Right lobe of liver (tissue), 4 donors: ENCODE results near the gene WASHC2A.

Experiments
- CTCF ChIP-seq, 4 donors: fragments of 200-600 bp in 3 of 4; fragments of 450-650 bp in 1 of 4; IDR thresholded peaks; one replicate each; pipeline versions ENCODE4 v1.5.1 to v1.8.0; 2016 to 2022; ENCODE audit warnings: antibody characterized with exemption in 4 of 4, mild to moderate bottlenecking in 2 of 4
- POLR2A ChIP-seq: fragments of 450-650 bp; IDR thresholded peaks from one replicate; pipeline ENCODE4 v1.6.1; 2017; ENCODE audit warnings: antibody characterized with exemption, mild to moderate bottlenecking
- donor health status: DM: no; HTN: no; CAD: no.
- donor health status: DM: no; HTN: no; CAD: no.
- donor health status: DM: no; HTN: yes; CAD: no.

DNA sequence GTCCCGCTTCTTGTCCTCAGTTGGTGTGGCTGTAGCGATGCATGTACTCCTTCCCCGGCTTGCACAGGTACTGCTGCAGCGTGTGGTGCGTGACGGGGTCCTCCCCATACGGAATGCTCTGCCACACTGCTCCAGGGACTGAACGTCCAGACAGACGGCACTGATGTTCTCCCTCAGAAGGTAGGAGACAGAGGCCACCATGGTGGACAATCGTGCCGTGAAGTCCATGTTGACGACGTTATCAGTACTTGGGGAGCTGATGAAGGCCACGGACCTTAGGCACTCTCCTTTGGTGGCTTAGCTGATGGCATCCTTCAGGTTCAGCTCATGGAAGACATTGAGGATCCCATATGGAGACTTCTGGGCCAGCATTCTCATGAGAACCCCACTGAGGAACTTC is 42.1 kb upstream of the WASHC2A start:
- no peak for TF ChIP-seq CTCF (IDR thresholded peaks at IDR 0.05)
- no peak for TF ChIP-seq POLR2A
